Upper lobe of left lung (tissue), 4 donors: ENCODE measurements around the gene TRIM8.

Source experiments
- POLR2A ChIP-seq, 4 donors: fragments of 450-650 bp; IDR thresholded peaks; one replicate each; pipeline ENCODE4 v1.5.1; 2016 to 2017; ENCODE audit warnings: antibody characterized with exemption in 4 of 4, mild to moderate bottlenecking in 2 of 4
- TF ChIP-seq, protein P1 (sequence below), 6 experiments: fragments of 450-650 bp in 4 of 6; fragments of 200-600 bp in 2 of 6; sonication (generic) in 2 of 6; IDR thresholded peaks; one replicate each; pipeline ENCODE4 v1.5.1; 2016 to 2019; ENCODE audit warnings: antibody characterized with exemption in 6 of 6

DNA sequence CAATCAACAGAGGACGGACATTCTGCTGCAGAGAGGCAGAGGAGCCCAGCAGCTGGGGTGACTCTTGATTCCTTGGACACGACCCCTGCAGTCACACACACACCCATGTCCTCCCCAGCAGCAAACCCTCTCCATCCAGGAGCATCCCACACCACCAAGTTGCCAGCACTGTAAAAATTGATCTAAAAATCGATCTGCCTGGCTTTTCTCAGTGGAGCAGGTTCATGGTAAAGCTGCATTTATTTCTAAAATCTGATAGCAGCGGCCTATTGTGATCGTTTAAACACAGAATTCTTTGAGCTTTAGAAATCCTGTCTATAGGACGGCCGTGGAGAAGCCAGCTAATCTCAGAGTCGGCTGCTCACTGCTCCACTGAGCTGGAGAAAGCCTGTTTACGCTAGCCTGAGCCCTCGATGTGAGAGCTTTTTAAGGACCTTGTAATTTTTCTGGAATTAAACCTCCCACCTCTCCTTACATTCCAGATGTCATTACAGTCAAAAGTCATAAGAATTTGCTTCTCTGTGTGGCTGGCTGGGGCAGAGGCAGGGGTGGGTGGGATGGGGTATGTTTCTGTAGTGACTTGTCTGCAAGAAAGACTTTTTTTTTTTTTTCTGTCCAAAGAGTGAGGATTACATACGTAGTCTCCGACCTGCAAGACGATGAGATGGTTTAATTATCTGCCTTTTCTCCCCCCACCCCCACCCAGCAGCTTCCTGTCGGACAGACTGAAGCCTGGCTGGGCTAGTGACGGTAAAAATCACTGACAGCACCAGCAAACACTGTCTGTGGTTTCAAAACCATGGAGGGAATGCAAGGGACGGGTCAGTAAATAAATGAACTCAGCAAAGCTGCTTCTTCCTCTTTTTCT, 31.6 kb downstream of the TRIM8 start:
- TF ChIP-seq, protein P1, sequence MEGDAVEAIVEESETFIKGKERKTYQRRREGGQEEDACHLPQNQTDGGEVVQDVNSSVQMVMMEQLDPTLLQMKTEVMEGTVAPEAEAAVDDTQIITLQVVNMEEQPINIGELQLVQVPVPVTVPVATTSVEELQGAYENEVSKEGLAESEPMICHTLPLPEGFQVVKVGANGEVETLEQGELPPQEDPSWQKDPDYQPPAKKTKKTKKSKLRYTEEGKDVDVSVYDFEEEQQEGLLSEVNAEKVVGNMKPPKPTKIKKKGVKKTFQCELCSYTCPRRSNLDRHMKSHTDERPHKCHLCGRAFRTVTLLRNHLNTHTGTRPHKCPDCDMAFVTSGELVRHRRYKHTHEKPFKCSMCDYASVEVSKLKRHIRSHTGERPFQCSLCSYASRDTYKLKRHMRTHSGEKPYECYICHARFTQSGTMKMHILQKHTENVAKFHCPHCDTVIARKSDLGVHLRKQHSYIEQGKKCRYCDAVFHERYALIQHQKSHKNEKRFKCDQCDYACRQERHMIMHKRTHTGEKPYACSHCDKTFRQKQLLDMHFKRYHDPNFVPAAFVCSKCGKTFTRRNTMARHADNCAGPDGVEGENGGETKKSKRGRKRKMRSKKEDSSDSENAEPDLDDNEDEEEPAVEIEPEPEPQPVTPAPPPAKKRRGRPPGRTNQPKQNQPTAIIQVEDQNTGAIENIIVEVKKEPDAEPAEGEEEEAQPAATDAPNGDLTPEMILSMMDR (IDR thresholded peaks at IDR 0.05) = no peak
- no peak for TF ChIP-seq POLR2A (IDR thresholded peaks at IDR 0.05)
